HepG2 (cell line): Measurements from ENCODE around the gene OTUD4.
"Not testable (repeated sequence)": the region's sequence is repeated elsewhere in the genome, so short reads cannot be mapped to it uniquely, and the experiment has no call there.

Experiments used
- HMG20B ChIP-seq: conservative IDR thresholded peaks from 2 replicates; pipeline ENCODE4 v1.6.1; 2016; ENCODE audit warnings: missing genetic modification reagents, missing compliant biosample characterization
- SIN3A ChIP-seq: IDR thresholded peaks from 2 replicates; pipeline ENCODE4 v1.6.1; 2011; ENCODE audit warnings: low read depth, mild to moderate bottlenecking, control low read depth, low read length, borderline replicate concordance
- SMAD3 ChIP-seq: sonication (generic); formaldehyde crosslinking; IDR thresholded peaks from 2 replicates; pipeline ENCODE4 v1.4.0; 2020; ENCODE audit warnings: missing genetic modification reagents
- TF ChIP-seq, protein P1 (sequence below): sonication (generic); formaldehyde crosslinking; IDR thresholded peaks from 2 replicates; pipeline ENCODE4 v1.5.0; 2020; ENCODE audit warnings: mild to moderate bottlenecking, missing genetic modification reagents, moderate library complexity
- TF ChIP-seq, protein P2 (sequence below): sonication (generic); formaldehyde crosslinking; IDR thresholded peaks from 2 replicates; pipeline ENCODE4 v1.5.0; 2020; ENCODE audit warnings: missing genetic modification reagents

DNA sequence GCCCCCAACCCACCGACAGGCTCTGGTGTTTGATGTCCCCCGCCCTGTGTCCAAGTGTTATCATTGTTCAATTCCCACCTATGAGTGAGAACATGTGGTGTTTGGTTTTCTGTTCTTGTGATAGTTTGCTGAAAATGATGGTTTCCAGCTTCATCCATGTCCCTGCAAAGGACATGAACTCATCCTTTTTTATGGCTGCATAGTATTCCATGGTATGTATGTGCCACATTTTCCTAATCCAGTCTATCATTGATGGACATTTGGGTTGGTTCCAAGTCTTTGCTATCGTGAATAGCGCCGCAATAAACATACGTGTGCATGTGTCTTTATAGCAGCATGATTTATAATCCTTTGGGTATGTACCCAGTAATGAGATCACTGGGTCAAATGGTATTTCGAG is 42.8 kb upstream of the OTUD4 start:
- TF ChIP-seq, protein P1, sequence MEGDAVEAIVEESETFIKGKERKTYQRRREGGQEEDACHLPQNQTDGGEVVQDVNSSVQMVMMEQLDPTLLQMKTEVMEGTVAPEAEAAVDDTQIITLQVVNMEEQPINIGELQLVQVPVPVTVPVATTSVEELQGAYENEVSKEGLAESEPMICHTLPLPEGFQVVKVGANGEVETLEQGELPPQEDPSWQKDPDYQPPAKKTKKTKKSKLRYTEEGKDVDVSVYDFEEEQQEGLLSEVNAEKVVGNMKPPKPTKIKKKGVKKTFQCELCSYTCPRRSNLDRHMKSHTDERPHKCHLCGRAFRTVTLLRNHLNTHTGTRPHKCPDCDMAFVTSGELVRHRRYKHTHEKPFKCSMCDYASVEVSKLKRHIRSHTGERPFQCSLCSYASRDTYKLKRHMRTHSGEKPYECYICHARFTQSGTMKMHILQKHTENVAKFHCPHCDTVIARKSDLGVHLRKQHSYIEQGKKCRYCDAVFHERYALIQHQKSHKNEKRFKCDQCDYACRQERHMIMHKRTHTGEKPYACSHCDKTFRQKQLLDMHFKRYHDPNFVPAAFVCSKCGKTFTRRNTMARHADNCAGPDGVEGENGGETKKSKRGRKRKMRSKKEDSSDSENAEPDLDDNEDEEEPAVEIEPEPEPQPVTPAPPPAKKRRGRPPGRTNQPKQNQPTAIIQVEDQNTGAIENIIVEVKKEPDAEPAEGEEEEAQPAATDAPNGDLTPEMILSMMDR (CRISPR knock-in tag): not testable (repeated sequence)
- TF ChIP-seq, protein P2, sequence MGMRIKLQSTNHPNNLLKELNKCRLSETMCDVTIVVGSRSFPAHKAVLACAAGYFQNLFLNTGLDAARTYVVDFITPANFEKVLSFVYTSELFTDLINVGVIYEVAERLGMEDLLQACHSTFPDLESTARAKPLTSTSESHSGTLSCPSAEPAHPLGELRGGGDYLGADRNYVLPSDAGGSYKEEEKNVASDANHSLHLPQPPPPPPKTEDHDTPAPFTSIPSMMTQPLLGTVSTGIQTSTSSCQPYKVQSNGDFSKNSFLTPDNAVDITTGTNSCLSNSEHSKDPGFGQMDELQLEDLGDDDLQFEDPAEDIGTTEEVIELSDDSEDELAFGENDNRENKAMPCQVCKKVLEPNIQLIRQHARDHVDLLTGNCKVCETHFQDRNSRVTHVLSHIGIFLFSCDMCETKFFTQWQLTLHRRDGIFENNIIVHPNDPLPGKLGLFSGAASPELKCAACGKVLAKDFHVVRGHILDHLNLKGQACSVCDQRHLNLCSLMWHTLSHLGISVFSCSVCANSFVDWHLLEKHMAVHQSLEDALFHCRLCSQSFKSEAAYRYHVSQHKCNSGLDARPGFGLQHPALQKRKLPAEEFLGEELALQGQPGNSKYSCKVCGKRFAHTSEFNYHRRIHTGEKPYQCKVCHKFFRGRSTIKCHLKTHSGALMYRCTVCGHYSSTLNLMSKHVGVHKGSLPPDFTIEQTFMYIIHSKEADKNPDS (CRISPR knock-in tag): not testable (repeated sequence)
- TF ChIP-seq HMG20B; SMAD3 (CRISPR knock-in tag); SIN3A: not testable (repeated sequence)
